Liver (tissue), 3 donors: ENCODE measurements around the gene RILP.

Experiments used
- SP1 ChIP-seq: IDR thresholded peaks from 2 replicates; pipeline ENCODE4 v1.6.1; 2018; ENCODE audit warnings: antibody characterized with exemption, mild to moderate bottlenecking
- TAF1 ChIP-seq: conservative IDR thresholded peaks from 2 replicates; pipeline ENCODE4 v1.6.1; 2016; ENCODE audit warnings: antibody characterized with exemption, mild to moderate bottlenecking
- TF ChIP-seq, protein P1 (sequence below): fragments of 150-350 bp; IDR thresholded peaks from 2 replicates; pipeline ENCODE4 v1.5.1; 2017; ENCODE audit warnings: improper control_type of control experiment, low read depth, low read length; ENCODE audit not compliant: missing input control
- TF ChIP-seq, protein P2 (sequence below): IDR thresholded peaks from 2 replicates; pipeline ENCODE4 v1.6.1; 2016; ENCODE audit warnings: antibody characterized with exemption
- donor health status: healthy.
- donor health status: healthy.

DNA sequence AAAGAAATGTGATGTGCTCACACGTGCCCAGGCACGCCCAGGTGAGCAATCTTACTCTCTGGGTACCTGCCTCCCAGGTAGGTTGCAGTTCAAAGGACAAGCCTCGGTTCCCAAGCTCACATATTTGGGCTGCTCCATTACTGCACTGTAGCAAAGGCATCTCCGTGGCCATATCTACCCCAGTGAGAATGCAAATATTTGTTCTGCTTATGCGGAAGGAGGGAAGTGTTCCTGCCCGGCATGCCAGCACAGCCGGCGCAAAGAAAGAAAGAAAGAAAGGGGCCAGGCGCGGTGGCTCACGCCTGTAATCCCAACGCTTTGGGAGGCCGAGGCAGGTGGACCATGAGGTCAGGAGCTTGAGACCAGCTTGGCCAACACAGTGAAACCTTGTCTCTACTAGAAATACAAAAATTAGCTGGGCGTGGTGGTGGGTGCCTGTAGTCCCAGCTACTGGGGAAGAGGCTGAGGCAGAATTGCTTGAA, 51.8 kb downstream of the RILP start:
- TF ChIP-seq, protein P1, sequence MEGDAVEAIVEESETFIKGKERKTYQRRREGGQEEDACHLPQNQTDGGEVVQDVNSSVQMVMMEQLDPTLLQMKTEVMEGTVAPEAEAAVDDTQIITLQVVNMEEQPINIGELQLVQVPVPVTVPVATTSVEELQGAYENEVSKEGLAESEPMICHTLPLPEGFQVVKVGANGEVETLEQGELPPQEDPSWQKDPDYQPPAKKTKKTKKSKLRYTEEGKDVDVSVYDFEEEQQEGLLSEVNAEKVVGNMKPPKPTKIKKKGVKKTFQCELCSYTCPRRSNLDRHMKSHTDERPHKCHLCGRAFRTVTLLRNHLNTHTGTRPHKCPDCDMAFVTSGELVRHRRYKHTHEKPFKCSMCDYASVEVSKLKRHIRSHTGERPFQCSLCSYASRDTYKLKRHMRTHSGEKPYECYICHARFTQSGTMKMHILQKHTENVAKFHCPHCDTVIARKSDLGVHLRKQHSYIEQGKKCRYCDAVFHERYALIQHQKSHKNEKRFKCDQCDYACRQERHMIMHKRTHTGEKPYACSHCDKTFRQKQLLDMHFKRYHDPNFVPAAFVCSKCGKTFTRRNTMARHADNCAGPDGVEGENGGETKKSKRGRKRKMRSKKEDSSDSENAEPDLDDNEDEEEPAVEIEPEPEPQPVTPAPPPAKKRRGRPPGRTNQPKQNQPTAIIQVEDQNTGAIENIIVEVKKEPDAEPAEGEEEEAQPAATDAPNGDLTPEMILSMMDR, result no peak
- no peak for TF ChIP-seq SP1
- no peak for TF ChIP-seq TAF1
- TF ChIP-seq, protein P2, sequence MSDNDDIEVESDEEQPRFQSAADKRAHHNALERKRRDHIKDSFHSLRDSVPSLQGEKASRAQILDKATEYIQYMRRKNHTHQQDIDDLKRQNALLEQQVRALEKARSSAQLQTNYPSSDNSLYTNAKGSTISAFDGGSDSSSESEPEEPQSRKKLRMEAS, result no peak
